GM19099 (cell line): ENCODE data around the gene TKTL1.

Experiments used
- POLR2A ChIP-seq: IDR thresholded peaks from 3 replicates; pipeline ENCODE4 v1.6.1; 2011; ENCODE audit warnings: low read depth; ENCODE audit not compliant: insufficient read length; ENCODE audit errors: extremely low read depth

The TKTL1 gene

GRCh38 chrX:154348646-154349358, 53.2 kb downstream of the TKTL1 start:
- no peak for TF ChIP-seq POLR2A

DNA sequence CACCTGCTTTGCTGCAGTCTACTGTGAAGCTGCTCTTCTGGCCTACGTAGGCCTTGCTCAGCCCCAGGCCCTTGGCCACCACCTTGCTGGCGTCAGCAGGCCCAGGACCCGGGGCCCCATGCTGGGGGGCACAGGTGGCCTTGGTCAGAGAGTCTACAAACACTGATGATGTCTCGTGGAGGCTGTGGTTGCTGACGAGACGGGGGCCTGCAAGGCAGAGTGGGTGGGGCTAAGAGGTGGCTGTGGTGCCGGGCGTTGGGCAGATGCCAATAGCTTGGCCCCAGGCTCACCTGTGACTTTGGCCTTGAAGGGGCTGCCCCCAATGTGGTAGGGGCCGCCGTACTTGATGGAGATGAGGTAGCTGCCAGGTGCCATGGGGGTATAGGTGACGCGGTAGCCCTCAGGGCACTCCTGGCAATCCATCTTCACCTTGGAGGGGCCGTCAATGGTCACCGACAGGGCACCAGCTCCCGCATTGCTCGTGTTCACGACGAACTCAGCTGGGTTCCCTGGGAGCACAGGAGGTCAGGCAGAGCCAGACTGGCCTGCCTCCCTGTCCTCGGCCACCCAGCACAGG, 53.9 kb downstream of the TKTL1 start:
- TF ChIP-seq POLR2A, result no peak

DNA sequence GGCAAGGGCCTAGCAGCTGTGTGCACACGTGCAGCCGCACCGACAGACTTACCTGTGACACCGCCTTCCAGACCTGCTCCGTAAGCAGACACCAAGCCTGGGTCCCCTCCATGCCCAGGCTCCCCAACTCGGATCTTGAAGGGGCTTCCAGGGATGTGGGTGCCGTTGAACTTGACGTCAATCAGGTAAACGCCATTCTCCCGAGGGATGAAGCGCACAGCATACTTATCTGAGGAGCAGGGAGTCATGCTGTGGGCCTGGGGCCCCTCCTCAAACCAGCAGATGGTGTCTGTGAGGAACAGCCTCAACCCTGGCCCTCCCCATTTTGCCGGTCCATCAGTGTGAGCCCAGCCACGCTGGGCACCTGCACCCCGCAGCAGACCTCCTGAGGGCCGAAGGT, 54.4 kb downstream of the TKTL1 start:
- no peak for TF ChIP-seq POLR2A

DNA sequence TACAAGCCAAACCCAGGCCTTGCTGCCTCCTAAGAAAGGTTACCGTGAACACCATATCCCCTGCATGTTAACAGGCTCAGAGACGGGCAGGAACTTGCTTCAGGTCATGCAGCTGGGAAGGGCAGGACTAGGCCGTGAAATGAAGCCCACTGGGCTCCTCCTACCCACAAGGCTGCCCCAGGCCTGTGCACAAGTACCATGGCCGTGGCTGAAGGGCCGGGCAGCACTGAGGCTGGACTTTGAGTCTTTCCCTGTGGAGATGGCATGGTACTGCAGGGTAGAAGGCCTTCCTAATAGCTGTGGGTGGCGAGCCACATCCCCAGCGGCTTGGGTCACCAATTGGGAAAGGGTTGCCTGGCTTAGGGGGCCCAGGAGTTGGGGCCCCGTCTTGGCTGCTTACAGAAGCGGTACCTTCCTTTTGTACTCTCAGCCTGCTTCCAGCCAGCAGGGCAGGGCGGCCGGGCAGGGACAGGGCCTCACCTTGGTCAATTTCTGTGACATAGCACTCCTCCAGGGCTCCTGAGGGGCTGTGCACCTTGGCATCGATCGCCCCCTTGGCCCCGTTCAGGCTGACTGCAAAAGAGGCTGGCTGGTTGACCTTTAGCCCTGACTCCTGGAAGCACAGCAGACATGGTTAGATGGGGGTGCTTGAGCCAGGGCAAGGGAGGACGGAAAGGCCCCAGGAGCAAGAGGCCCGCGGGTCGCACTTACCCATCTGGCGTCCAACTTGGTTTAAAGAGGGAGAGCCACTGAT, 55.0 kb downstream of the TKTL1 start:
- no peak for TF ChIP-seq POLR2A

- TF ChIP-seq POLR2A, result no peak
These were observed 55.8 kb downstream of the TKTL1 start for GRCh38 chrX:154351183-154352011.

GRCh38 chrX:154352012-154352401, 56.4 kb downstream of the TKTL1 start:
- no peak for TF ChIP-seq POLR2A

- TF ChIP-seq POLR2A, result no peak
These were observed 56.9 kb downstream of the TKTL1 start for GRCh38 chrX:154352466-154352865.

- TF ChIP-seq POLR2A, result no peak
These were observed 57.7 kb downstream of the TKTL1 start for GRCh38 chrX:154353172-154353843.

- no peak for TF ChIP-seq POLR2A
These were observed 58.4 kb downstream of the TKTL1 start for GRCh38 chrX:154354013-154354412.

DNA sequence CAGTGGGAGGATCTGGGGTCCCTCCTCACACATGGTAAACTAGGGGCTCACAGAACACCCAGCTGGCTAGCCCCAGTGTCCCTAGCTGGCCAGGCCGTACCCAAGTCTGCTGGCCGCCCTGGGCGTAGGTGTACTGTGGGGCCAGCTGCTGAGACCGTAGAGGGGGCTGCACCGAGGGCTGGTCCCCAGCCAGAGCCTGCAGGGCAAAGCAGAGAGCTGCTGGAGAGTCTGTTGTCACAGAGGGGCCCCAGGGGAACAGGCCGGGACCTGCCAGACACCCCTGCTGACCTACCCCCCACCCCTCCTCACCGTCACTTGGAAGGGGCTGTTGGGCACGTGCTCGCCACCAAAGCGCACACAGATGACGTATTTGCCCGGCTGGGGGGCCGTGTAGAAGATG, 58.9 kb downstream of the TKTL1 start:
- no peak for TF ChIP-seq POLR2A

- TF ChIP-seq POLR2A, result no peak
These were observed 59.6 kb downstream of the TKTL1 start for GRCh38 chrX:154355094-154355775.

- TF ChIP-seq POLR2A, result no peak
These were observed 60.2 kb downstream of the TKTL1 start for GRCh38 chrX:154355776-154356140.

DNA sequence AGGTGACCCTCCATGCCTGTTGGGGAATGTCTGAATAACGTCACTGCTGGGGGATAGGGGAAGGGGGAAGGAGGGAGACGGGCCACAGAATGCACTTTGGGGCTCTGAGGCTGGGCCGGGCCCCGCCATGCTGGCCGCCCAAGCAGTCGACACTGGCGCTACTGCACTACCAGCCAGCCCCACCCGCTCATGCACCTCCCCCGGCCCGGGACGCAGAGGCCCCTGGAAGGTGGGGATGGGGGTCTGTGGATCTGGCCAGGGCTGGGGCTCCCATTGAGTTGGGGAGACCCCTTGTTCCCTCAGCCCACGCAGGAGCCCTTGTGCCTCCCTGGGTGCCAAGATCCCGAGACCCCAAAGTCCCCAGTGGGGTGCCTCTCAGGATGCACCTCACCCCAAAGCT, 61.0 kb downstream of the TKTL1 start:
- TF ChIP-seq POLR2A, result no peak

- TF ChIP-seq POLR2A, result no peak
These were observed 61.6 kb downstream of the TKTL1 start for GRCh38 chrX:154357205-154357604.
